ENCODE measurements around the gene RETREG1. TPM values are rescaled to one million over a fixed set of nuclear protein-coding genes. Genes with fewer than 3 reads are reported as not detected.

The RETREG1 gene
- total RNA-seq, 1 donor from 2014 or later: 269 TPM

DNA sequence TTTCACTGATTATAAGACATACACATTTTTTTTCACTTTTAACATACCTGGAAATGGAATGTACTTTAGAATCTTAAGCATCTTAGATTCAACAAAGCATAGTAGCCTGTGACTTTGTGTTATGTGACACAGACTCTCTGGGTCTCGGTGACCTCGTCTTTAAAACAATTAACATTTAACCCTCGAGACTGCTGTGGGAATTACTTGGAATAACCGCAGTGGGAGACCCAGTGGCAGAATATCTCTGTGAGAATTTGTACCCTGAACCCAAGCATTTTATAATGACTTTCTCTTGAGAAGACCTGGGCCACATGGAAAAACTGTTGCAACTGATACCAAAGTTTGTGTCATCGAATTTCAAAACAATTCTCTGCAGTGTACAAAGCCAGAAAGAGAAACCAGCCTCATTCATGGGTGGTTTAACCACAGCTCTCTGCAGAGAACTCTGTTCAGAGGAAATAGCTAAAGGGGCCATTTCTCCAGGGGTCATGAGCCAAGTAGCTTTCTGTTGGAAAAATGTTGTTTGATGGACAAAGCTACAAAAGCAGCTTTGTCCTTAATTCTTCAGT is 10.0 kb upstream of the RETREG1 start:
- H3K4me3 ChIP-seq: no peak overlapping the region
- intact Hi-C loops (cut with micrococcal nuclease): no loop called here
- H3K4me1 ChIP-seq: peaks cover 33% of the 10 kb centered on the region
- DNase-seq: no peak
- no peaks in the 10 kb centered on the region for H3K27me3 ChIP-seq (ENCODE audit: low read depth)
- H3K36me3 ChIP-seq: no peaks in the 10 kb centered on the region
- TF ChIP-seq, protein P1, sequence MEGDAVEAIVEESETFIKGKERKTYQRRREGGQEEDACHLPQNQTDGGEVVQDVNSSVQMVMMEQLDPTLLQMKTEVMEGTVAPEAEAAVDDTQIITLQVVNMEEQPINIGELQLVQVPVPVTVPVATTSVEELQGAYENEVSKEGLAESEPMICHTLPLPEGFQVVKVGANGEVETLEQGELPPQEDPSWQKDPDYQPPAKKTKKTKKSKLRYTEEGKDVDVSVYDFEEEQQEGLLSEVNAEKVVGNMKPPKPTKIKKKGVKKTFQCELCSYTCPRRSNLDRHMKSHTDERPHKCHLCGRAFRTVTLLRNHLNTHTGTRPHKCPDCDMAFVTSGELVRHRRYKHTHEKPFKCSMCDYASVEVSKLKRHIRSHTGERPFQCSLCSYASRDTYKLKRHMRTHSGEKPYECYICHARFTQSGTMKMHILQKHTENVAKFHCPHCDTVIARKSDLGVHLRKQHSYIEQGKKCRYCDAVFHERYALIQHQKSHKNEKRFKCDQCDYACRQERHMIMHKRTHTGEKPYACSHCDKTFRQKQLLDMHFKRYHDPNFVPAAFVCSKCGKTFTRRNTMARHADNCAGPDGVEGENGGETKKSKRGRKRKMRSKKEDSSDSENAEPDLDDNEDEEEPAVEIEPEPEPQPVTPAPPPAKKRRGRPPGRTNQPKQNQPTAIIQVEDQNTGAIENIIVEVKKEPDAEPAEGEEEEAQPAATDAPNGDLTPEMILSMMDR (IDR thresholded peaks at IDR 0.05; ENCODE audit: borderline replicate concordance): no peak
- H3K27ac ChIP-seq (replicated peaks): no peak overlapping the region
- H3K9me3 ChIP-seq (replicated peaks): no peaks in the 10 kb centered on the region

DNA sequence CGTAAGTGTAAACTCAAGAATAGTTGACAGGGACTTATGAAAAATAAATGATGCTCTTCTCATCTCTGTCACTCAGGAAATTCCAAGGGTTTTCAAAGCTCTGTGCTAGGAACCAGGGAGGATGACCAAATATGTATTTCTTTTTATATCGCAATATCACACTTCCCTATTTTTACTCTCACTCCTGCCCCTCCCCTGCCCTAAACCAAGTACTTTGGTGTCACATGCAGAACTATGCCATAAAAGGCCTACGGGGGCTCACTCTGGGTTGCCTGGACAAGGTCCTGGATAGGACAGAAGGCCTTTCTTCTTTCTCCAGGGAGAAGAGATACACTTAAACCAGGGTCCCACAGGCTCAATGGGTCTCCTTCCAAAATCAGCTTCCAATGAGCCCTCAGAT is 8.3 kb upstream of the RETREG1 start:
- DNase-seq: no peak
- H3K27me3 ChIP-seq (ENCODE audit: low read depth): no peaks in the 10 kb centered on the region
- intact Hi-C loops (cut with micrococcal nuclease): no loop called here
- peak overlapping the region; percentile 33 for H3K4me3 ChIP-seq
- no peaks in the 10 kb centered on the region for H3K9me3 ChIP-seq (replicated peaks)
- H3K27ac ChIP-seq (replicated peaks): peak overlapping the region; percentile 25
- H3K4me1 ChIP-seq: peaks cover 36% of the 10 kb centered on the region
- no peaks in the 10 kb centered on the region for H3K36me3 ChIP-seq
- TF ChIP-seq, protein P1 (IDR thresholded peaks at IDR 0.05; ENCODE audit: borderline replicate concordance): no peak

DNA sequence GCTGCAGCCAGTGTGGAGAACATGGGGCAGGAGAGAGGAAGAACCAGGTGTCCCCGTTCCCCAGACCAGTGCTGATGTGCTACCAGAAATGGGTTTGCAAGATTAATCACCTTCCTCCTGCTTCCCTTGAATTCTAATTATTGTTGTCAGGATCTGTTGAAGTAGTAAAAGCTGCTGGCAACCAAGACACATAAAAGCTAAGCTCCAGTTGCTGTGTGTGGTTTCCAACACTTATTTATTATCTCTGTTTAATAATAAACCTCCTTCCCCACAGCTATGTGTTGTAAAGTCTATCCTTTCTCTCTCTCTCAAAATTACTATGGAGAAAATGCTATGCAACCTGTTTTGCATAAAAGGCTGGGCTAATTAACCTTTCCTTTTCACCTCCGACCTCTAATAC is 2.3 kb upstream of the RETREG1 start:
- intact Hi-C loops (cut with micrococcal nuclease): no loop called here
- H3K9me3 ChIP-seq (replicated peaks): no peaks in the 10 kb centered on the region
- H3K4me1 ChIP-seq: peaks cover 38% of the 10 kb centered on the region
- no peak for DNase-seq
- TF ChIP-seq, protein P1 (IDR thresholded peaks at IDR 0.05; ENCODE audit: borderline replicate concordance): no peak
- H3K4me3 ChIP-seq: no peak overlapping the region
- H3K27me3 ChIP-seq (ENCODE audit: low read depth): peaks cover 9% of the 10 kb centered on the region
- H3K36me3 ChIP-seq: no peaks in the 10 kb centered on the region
- H3K27ac ChIP-seq (replicated peaks): no peak overlapping the region

DNA sequence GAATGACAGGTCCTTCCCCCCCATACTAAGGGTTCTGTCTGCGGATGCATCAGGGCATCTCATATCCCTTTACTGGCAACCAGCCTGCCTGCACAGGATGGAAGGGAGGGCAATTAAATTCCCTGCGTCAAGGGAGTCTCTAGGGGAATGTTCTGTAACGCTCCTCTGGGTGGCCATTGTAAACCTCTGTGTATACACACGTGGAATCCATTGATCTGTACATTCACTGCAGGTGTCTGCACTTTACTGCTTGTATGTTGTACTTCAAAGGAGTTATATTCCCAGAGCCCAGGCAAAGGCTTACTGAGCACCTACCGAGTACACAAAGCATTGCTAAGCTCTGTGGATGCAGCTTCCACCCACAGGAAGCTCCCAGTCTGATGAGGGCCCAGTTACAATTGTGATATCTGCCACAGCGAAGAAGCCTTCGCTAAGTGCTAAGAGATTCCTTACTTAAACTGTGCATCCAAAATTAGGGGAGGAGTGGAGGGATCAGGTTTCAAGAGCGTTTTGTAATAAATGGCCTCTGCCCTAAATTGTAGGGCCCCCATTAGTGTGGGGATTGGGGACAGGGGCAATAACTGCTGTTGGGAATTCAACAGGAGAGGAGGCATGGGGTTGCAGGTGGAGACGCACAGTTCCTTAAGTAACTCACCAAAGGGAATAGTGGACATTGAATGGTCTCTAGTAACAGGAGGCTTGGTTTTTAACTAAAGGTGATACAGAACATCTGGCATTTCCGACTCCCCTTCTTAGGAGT is 1.5 kb upstream of the RETREG1 start:
- intact Hi-C loops (cut with micrococcal nuclease): no loop called here
- DNase-seq: no peak
- TF ChIP-seq, protein P1 (IDR thresholded peaks at IDR 0.05; ENCODE audit: borderline replicate concordance): no peak
- peaks cover 38% of the 10 kb centered on the region for H3K4me1 ChIP-seq
- H3K4me3 ChIP-seq: no peak overlapping the region
- no peaks in the 10 kb centered on the region for H3K9me3 ChIP-seq (replicated peaks)
- peaks cover 9% of the 10 kb centered on the region for H3K27me3 ChIP-seq (ENCODE audit: low read depth)
- no peaks in the 10 kb centered on the region for H3K36me3 ChIP-seq
- H3K27ac ChIP-seq (replicated peaks): peak overlapping the region; percentile 85

DNA sequence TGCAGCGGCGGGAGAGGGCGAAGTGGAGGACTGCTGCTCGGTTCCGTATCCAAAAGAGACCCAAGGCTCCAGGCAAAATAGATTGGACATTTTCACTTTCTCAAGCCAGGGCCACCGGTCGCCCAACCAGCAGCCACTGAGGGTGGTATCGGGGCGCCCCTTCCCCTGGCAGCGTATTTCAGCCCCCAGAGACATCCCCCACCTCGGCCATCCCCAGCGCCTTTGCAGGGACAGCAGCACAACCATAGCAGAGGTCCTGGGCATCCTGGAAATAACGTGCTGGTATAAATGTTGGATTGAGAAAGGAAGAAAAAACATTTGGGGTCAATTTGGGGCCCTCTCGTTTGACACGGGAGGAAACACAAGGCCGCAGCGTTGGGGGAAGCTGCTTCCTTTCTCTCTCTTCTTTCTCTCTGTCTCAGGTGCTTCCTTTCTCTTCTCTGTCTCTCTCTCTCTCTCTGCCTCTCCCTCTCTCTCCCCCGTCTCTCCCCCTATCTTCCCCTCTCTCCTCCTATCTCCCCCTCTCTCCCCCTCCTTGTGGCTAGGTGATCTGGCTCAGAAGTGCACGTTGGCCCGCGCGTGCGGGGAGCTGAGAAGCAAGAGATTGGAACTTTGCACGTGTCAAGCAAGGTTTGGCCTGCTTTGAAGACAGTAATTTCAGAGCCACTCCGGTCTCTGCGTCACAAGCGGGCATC is 624 bp upstream of the RETREG1 start:
- TF ChIP-seq, protein P1 (IDR thresholded peaks at IDR 0.05; ENCODE audit: borderline replicate concordance): no peak
- Histone ChIP-seq H3K4me3 (peak overlapping the region; percentile 79), H3K27me3 (ENCODE audit: low read depth) (peaks cover 9% of the 10 kb centered on the region), H3K9me3 (replicated peaks) (no peaks in the 10 kb centered on the region), H3K27ac (replicated peaks) (peak overlapping the region; percentile 85), H3K36me3 (no peaks in the 10 kb centered on the region), H3K4me1 (peaks cover 37% of the 10 kb centered on the region)
- DNase-seq: peak; percentile 37
- intact Hi-C loops (cut with micrococcal nuclease): no loop called here
